H9 (cell line): ENCODE data around the gene TMEM59. TPM values are rescaled to one million over a fixed set of nuclear protein-coding genes. Genes with fewer than 3 reads are reported as not detected.

ENCODE experiments used
- DNase-seq: peaks from one replicate; pipeline ENCODE4 v3.0.0-alpha.2; 2017
- H2AFZ ChIP-seq: one replicate; pipeline ENCODE4 v1.6.1; 2013; ENCODE audit warnings: mild to moderate bottlenecking, low read length, control low read depth, moderate library complexity
- H2AK5ac ChIP-seq: 2 replicates; pipeline ENCODE4 v1.6.1; 2013; ENCODE audit warnings: low read length, control low read depth, mixed read lengths; ENCODE audit not compliant: insufficient read length
- H2BK120ac ChIP-seq: one replicate; pipeline ENCODE4 v1.6.1; 2013; ENCODE audit warnings: low read depth, mild to moderate bottlenecking, low read length, control low read depth, inconsistent platforms; ENCODE audit not compliant: poor library complexity, severe bottlenecking
- H2BK12ac ChIP-seq: 2 replicates; pipeline ENCODE4 v1.6.1; 2013; ENCODE audit warnings: low read length, control low read depth, mixed read lengths, low read depth; ENCODE audit not compliant: insufficient read length
- H2BK15ac ChIP-seq: 2 replicates; pipeline ENCODE4 v1.6.1; 2013; ENCODE audit warnings: low read depth, low read length, control low read depth
- H2BK20ac ChIP-seq: one replicate; pipeline ENCODE4 v1.6.1; 2013; ENCODE audit warnings: low read depth, mild to moderate bottlenecking, low read length, control low read depth, inconsistent platforms; ENCODE audit not compliant: poor library complexity, severe bottlenecking
- H2BK5ac ChIP-seq: 2 replicates; pipeline ENCODE4 v1.6.1; 2013; ENCODE audit warnings: low read length, control low read depth, mixed read lengths; ENCODE audit not compliant: insufficient read length
- H3K14ac ChIP-seq: 2 replicates; pipeline ENCODE4 v1.6.1; 2013; ENCODE audit warnings: low read length, control low read depth; ENCODE audit not compliant: insufficient read depth
- H3K18ac ChIP-seq: 2 replicates; pipeline ENCODE4 v1.6.1; 2013; ENCODE audit warnings: low read depth, mild to moderate bottlenecking, mixed read lengths, low read length, control low read depth; ENCODE audit not compliant: insufficient read length
- H3K23ac ChIP-seq: 2 replicates; pipeline ENCODE4 v1.6.1; 2013; ENCODE audit warnings: low read length, control low read depth, mixed read lengths, low read depth; ENCODE audit not compliant: insufficient read length
- H3K23me2 ChIP-seq: 2 replicates; pipeline ENCODE4 v1.6.1; 2013; ENCODE audit warnings: low read depth, mild to moderate bottlenecking, mixed read lengths, low read length, control low read depth; ENCODE audit not compliant: insufficient read length, poor library complexity, severe bottlenecking
- H3K27ac ChIP-seq: 2 replicates; pipeline ENCODE4 v1.5.1; 2013; ENCODE audit warnings: low read length, control low read depth, mixed read lengths, low read depth; ENCODE audit not compliant: insufficient read length
- H3K27me3 ChIP-seq: 2 replicates; pipeline ENCODE4 v1.6.1; 2013; ENCODE audit warnings: low read length, control low read depth, inconsistent platforms; ENCODE audit not compliant: insufficient read depth
- H3K4ac ChIP-seq: 2 replicates; pipeline ENCODE4 v1.6.1; 2013; ENCODE audit warnings: low read depth, mild to moderate bottlenecking, control low read depth, inconsistent platforms, low read length, moderate library complexity
- H3K4me1 ChIP-seq: 2 replicates; pipeline ENCODE4 v1.6.1; 2013; ENCODE audit warnings: low read length, control low read depth, inconsistent platforms; ENCODE audit not compliant: insufficient read depth
- H3K4me2 ChIP-seq: 2 replicates; pipeline ENCODE4 v1.6.1; 2013; ENCODE audit warnings: low read length, control low read depth, mixed read lengths; ENCODE audit not compliant: insufficient read length, insufficient read depth
- H3K56ac ChIP-seq: 2 replicates; pipeline ENCODE4 v1.6.1; 2013; ENCODE audit warnings: low read depth, mild to moderate bottlenecking, mixed read lengths, low read length, control low read depth; ENCODE audit not compliant: insufficient read length
- H3K79me1 ChIP-seq: 2 replicates; pipeline ENCODE4 v1.6.1; 2013; ENCODE audit warnings: low read depth, mild to moderate bottlenecking, moderate library complexity, low read length, control low read depth, inconsistent platforms; ENCODE audit not compliant: insufficient read depth, poor library complexity, severe bottlenecking
- H3K79me2 ChIP-seq: 2 replicates; pipeline ENCODE4 v1.6.1; 2013; ENCODE audit warnings: low read length, control low read depth, inconsistent platforms; ENCODE audit not compliant: insufficient read depth
- H3K9ac ChIP-seq: 2 replicates; pipeline ENCODE4 v1.6.1; 2013; ENCODE audit warnings: low read length, control low read depth, mixed read lengths; ENCODE audit not compliant: insufficient read length; ENCODE audit errors: extremely low read depth
- H3K9me3 ChIP-seq: one replicate; pipeline ENCODE4 v1.6.1; 2013; ENCODE audit warnings: low read depth, low read length, inconsistent platforms; ENCODE audit not compliant: control insufficient read depth
- H3T11ph ChIP-seq: one replicate; pipeline ENCODE4 v1.6.1; 2013; ENCODE audit warnings: mild to moderate bottlenecking, low read length, control low read depth, inconsistent platforms
- H4K20me1 ChIP-seq: one replicate; pipeline ENCODE4 v1.6.1; 2013; ENCODE audit not compliant: control insufficient read depth, insufficient read length, insufficient read depth
- H4K5ac ChIP-seq: 2 replicates; pipeline ENCODE4 v1.6.1; 2013; ENCODE audit warnings: low read depth, mild to moderate bottlenecking, mixed read lengths, low read length, control low read depth; ENCODE audit not compliant: insufficient read length
- H4K8ac ChIP-seq: replicated peaks from 2 replicates; pipeline ENCODE4 v1.6.1; 2013; ENCODE audit warnings: low read length, control low read depth, mixed read lengths, low read depth; ENCODE audit not compliant: insufficient read length
- H4K91ac ChIP-seq: 2 replicates; pipeline ENCODE4 v1.6.1; 2013; ENCODE audit warnings: low read depth, mild to moderate bottlenecking, moderate library complexity, mixed read lengths, low read length, control low read depth; ENCODE audit not compliant: insufficient read length
- H3K27ac Mint-ChIP-seq, 3 experiments: 2 replicates in 2 of 3; 3 replicates in 1 of 3; pipeline ENCODE4 v1.8.0; 2020 to 2021; ENCODE audit warnings: mixed read lengths in 3 of 3, mild to moderate bottlenecking in 1 of 3, moderate library complexity in 1 of 3
- H3K27me3 Mint-ChIP-seq: 2 replicates; pipeline ENCODE4 v1.8.0; 2021; ENCODE audit warnings: low read depth, mild to moderate bottlenecking, moderate library complexity, mixed read lengths
- H3K36me3 Mint-ChIP-seq, 3 experiments: 2 replicates in 2 of 3; 3 replicates in 1 of 3; pipeline ENCODE4 v1.8.0; 2020 to 2021; ENCODE audit warnings: low read depth in 3 of 3, mixed read lengths in 3 of 3; ENCODE audit not compliant: insufficient read depth in 1 of 3
- H3K4me1 Mint-ChIP-seq, 2 experiments: 2 replicates each; pipeline ENCODE4 v1.8.0; 2020; ENCODE audit warnings: mixed read lengths in 2 of 2
- H3K4me3 Mint-ChIP-seq, 2 experiments: 2 replicates in 1 of 2; 3 replicates in 1 of 2; pipeline ENCODE4 v1.8.0; 2020 to 2021; ENCODE audit warnings: mild to moderate bottlenecking in 2 of 2, mixed read lengths in 2 of 2, moderate library complexity in 1 of 2
- H3K9me3 Mint-ChIP-seq, 2 experiments: 2 replicates in 1 of 2; 3 replicates in 1 of 2; pipeline ENCODE4 v1.8.0; 2020; ENCODE audit warnings: mild to moderate bottlenecking in 2 of 2, mixed read lengths in 2 of 2, moderate library complexity in 1 of 2
- total RNA-seq: library from RNA; stranded (reverse); gene quantifications from 2 replicates; pipeline ENCODE4 v1.2.1, GENCODE V29; 2021
- TF ChIP-seq, protein P1 (sequence below): fragments of 200-600 bp; sonication (generic); conservative IDR thresholded peaks from 3 replicates; pipeline ENCODE4 v1.8.0; 2021; ENCODE audit warnings: antibody characterized with exemption, mild to moderate bottlenecking

The TMEM59 gene
- total RNA-seq, 1 experiment from 2014 or later = 111 TPM

DNA sequence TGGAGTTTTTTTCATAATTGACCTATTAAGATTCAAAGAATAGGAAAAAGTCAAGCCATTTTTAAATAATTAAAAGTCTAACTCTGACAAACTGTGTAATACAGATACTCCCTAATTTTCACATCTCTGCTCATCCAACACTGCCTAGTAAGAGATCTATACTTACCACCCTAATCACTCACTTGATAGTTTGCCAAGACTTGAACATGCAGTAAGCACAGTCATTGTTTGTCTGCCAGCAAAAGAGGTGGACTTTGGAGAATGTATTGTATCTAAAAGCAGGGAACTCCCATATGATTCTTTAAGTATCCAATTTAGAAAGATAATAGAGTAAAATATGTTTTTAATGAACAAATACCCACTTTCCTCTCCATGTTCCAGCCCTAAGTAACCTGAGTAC is 15.5 kb downstream of the TMEM59 start:
- H2BK5ac ChIP-seq = no peak overlapping the region
- H3K27me3 Mint-ChIP-seq = no peaks in the 10 kb centered on the region
- TF ChIP-seq, protein P1, sequence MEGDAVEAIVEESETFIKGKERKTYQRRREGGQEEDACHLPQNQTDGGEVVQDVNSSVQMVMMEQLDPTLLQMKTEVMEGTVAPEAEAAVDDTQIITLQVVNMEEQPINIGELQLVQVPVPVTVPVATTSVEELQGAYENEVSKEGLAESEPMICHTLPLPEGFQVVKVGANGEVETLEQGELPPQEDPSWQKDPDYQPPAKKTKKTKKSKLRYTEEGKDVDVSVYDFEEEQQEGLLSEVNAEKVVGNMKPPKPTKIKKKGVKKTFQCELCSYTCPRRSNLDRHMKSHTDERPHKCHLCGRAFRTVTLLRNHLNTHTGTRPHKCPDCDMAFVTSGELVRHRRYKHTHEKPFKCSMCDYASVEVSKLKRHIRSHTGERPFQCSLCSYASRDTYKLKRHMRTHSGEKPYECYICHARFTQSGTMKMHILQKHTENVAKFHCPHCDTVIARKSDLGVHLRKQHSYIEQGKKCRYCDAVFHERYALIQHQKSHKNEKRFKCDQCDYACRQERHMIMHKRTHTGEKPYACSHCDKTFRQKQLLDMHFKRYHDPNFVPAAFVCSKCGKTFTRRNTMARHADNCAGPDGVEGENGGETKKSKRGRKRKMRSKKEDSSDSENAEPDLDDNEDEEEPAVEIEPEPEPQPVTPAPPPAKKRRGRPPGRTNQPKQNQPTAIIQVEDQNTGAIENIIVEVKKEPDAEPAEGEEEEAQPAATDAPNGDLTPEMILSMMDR = no peak
- H2BK15ac ChIP-seq = no peak overlapping the region
- H3K9ac ChIP-seq = no peak overlapping the region
- H3K79me1 ChIP-seq = no peaks in the 10 kb centered on the region
- H3K27ac Mint-ChIP-seq = no peak overlapping the region
- H3T11ph ChIP-seq = no peak overlapping the region
- no peak overlapping the region for H2BK20ac ChIP-seq
- H3K36me3 Mint-ChIP-seq = peaks cover 15 to 62% (median 53%) of the 10 kb centered on the region in 3 experiments; a peak in 5 of 7 replicates
- DNase-seq = no peak
- no peak overlapping the region for H3K23ac ChIP-seq
- H3K4me1 Mint-ChIP-seq = no peaks in the 10 kb centered on the region
- H2BK120ac ChIP-seq = no peak overlapping the region
- no peaks in the 10 kb centered on the region for H4K20me1 ChIP-seq
- no peak overlapping the region for H3K4me3 Mint-ChIP-seq
- H3K14ac ChIP-seq = no peak overlapping the region
- H3K79me2 ChIP-seq = no peaks in the 10 kb centered on the region
- no peak overlapping the region for H2AK5ac ChIP-seq
- no peaks in the 10 kb centered on the region for H3K9me3 ChIP-seq
- no peak overlapping the region for H3K4ac ChIP-seq
- no peak overlapping the region for H4K91ac ChIP-seq
- H3K18ac ChIP-seq = no peak overlapping the region
- no peaks in the 10 kb centered on the region for H3K27me3 ChIP-seq
- H4K5ac ChIP-seq = no peak overlapping the region
- no peak overlapping the region for H2AFZ ChIP-seq
- no peaks in the 10 kb centered on the region for H3K4me1 ChIP-seq
- no peak overlapping the region for H3K27ac ChIP-seq
- H3K4me2 ChIP-seq = no peak overlapping the region
- no peak overlapping the region for H4K8ac ChIP-seq
- no peaks in the 10 kb centered on the region for H3K9me3 Mint-ChIP-seq
- no peak overlapping the region for H3K56ac ChIP-seq
- no peak overlapping the region for H2BK12ac ChIP-seq
- H3K23me2 ChIP-seq = no peaks in the 10 kb centered on the region
